ENCODE results near the gene NUP42.
"Not testable (repeated sequence)": the region's sequence is repeated elsewhere in the genome, so short reads cannot be mapped to it uniquely, and the experiment has no call there.

The NUP42 gene

GRCh38 chr7:23205577-23205908 lies 23.7 kb downstream of the NUP42 start:
- DNase-seq (ENCODE audit: low read depth): no peak

GRCh38 chr7:23205909-23206767 lies 24.3 kb downstream of the NUP42 start:
- DNase-seq (ENCODE audit: low read depth): peak; percentile 25

- DNase-seq (ENCODE audit: low read depth): peak; percentile 15
Measured at GRCh38 chr7:23207021-23207420, 25.2 kb downstream of the NUP42 start.

GRCh38 chr7:23207884-23208283 lies 26.0 kb downstream of the NUP42 start:
- peak; percentile 19 for DNase-seq (ENCODE audit: low read depth)

- DNase-seq (ENCODE audit: low read depth): no peak
Measured at GRCh38 chr7:23208316-23208715, 26.5 kb downstream of the NUP42 start.

GRCh38 chr7:23210506-23210905 lies 28.7 kb downstream of the NUP42 start:
- no peak for DNase-seq (ENCODE audit: low read depth)

GRCh38 chr7:23211589-23211988 lies 29.7 kb downstream of the NUP42 start:
- no peak for DNase-seq (ENCODE audit: low read depth)

GRCh38 chr7:23212395-23212794 lies 30.5 kb downstream of the NUP42 start:
- DNase-seq (ENCODE audit: low read depth): no peak

GRCh38 chr7:23212841-23213240 lies 31.0 kb downstream of the NUP42 start:
- DNase-seq (ENCODE audit: low read depth): no peak

GRCh38 chr7:23213755-23214154 lies 31.9 kb downstream of the NUP42 start:
- DNase-seq (ENCODE audit: low read depth): no peak

GRCh38 chr7:23214423-23214822 lies 32.6 kb downstream of the NUP42 start:
- no peak for DNase-seq (ENCODE audit: low read depth)

- no peak for DNase-seq (ENCODE audit: low read depth)
Measured at GRCh38 chr7:23214938-23215337, 33.1 kb downstream of the NUP42 start.

- no peak for DNase-seq (ENCODE audit: low read depth)
Measured at GRCh38 chr7:23216021-23216420, 34.2 kb downstream of the NUP42 start.

GRCh38 chr7:23218196-23218595 lies 36.3 kb downstream of the NUP42 start:
- DNase-seq (ENCODE audit: low read depth): no peak

GRCh38 chr7:23220690-23221305 lies 39.0 kb downstream of the NUP42 start:
- no peak for DNase-seq (ENCODE audit: low read depth)

- DNase-seq (ENCODE audit: low read depth): no peak
Measured at GRCh38 chr7:23222439-23223030, 40.7 kb downstream of the NUP42 start.

GRCh38 chr7:23224364-23224763 lies 42.5 kb downstream of the NUP42 start:
- not testable (repeated sequence) for DNase-seq (ENCODE audit: low read depth)

GRCh38 chr7:23226844-23227450 lies 45.1 kb downstream of the NUP42 start:
- DNase-seq (ENCODE audit: low read depth): no peak

- DNase-seq (ENCODE audit: low read depth): no peak
Measured at GRCh38 chr7:23228412-23228811, 46.6 kb downstream of the NUP42 start.

- no peak for DNase-seq (ENCODE audit: low read depth)
Measured at GRCh38 chr7:23230641-23231101, 48.8 kb downstream of the NUP42 start.

GRCh38 chr7:23232966-23233365 lies 51.1 kb downstream of the NUP42 start:
- no peak for DNase-seq (ENCODE audit: low read depth)

GRCh38 chr7:23234569-23235296 lies 52.9 kb downstream of the NUP42 start:
- DNase-seq (ENCODE audit: low read depth): no peak
